HEK293T (cell line): ENCODE results near the gene SMPX.

Source experiments
- CTCF ChIA-PET: fragments of 350-600 bp; formaldehyde crosslinking; extraction: SDS; loops from one replicate; lab custom pipeline; 2021; ENCODE audit warnings: antibody characterized with exemption, inconsistent platforms; lab: Yijun Ruan, JAX
- POLR2A ChIA-PET: fragments of 350-600 bp; formaldehyde crosslinking; extraction: SDS; loops from one replicate; lab custom pipeline; 2020; ENCODE audit warnings: antibody characterized with exemption, inconsistent platforms; lab: Yijun Ruan, JAX
- DNase-seq: peaks from one replicate; pipeline ENCODE4 v3.0.0; 2012; ENCODE audit warnings: mixed read lengths; ENCODE audit errors: extremely low spot score
- ARNT ChIP-seq: fragments of 450-650 bp; IDR thresholded peaks from 2 replicates; pipeline ENCODE4 v1.6.1; 2017; ENCODE audit warnings: mild to moderate bottlenecking
- BHLHE40 ChIP-seq: fragments of 450-650 bp; IDR thresholded peaks from 2 replicates; pipeline ENCODE4 v1.6.1; 2016; ENCODE audit warnings: mild to moderate bottlenecking, moderate library complexity, borderline replicate concordance
- CTBP1 ChIP-seq: fragments of 450-650 bp; IDR thresholded peaks from 2 replicates; pipeline ENCODE4 v1.6.1; 2016; ENCODE audit warnings: borderline replicate concordance
- ELF4 ChIP-seq: fragments of 450-650 bp; IDR thresholded peaks from 2 replicates; pipeline ENCODE4 v1.6.1; 2017; ENCODE audit warnings: antibody characterized with exemption
- FOXA1 ChIP-seq: fragments of 450-650 bp; IDR thresholded peaks from 2 replicates; pipeline ENCODE4 v1.6.1; 2016; ENCODE audit warnings: mild to moderate bottlenecking
- FOXK2 ChIP-seq: fragments of 450-650 bp; IDR thresholded peaks from 2 replicates; pipeline ENCODE4 v1.6.1; 2016; ENCODE audit warnings: mild to moderate bottlenecking
- FOXM1 ChIP-seq: fragments of 450-650 bp; IDR thresholded peaks from 2 replicates; pipeline ENCODE4 v1.6.1; 2017; ENCODE audit warnings: mild to moderate bottlenecking, borderline replicate concordance
- HDGF ChIP-seq: fragments of 450-650 bp; IDR thresholded peaks from 2 replicates; pipeline ENCODE4 v1.6.1; 2017; ENCODE audit warnings: antibody characterized with exemption, borderline replicate concordance
- L3MBTL2 ChIP-seq: fragments of 450-650 bp; conservative IDR thresholded peaks from 2 replicates; pipeline ENCODE4 v1.6.1; 2016; ENCODE audit warnings: mild to moderate bottlenecking
- LEF1 ChIP-seq: fragments of 450-650 bp; IDR thresholded peaks from 2 replicates; pipeline ENCODE4 v1.6.1; 2017; ENCODE audit warnings: mild to moderate bottlenecking, borderline replicate concordance
- NFRKB ChIP-seq: fragments of 450-650 bp; IDR thresholded peaks from 2 replicates; pipeline ENCODE4 v1.6.1; 2016; ENCODE audit warnings: mild to moderate bottlenecking, moderate library complexity
- SP1 ChIP-seq: fragments of 450-650 bp; IDR thresholded peaks from 2 replicates; pipeline ENCODE4 v1.6.1; 2017
- SUZ12 ChIP-seq: fragments of 450-650 bp; IDR thresholded peaks from 2 replicates; pipeline ENCODE4 v1.6.1; 2016; ENCODE audit warnings: mild to moderate bottlenecking
- TARDBP ChIP-seq: fragments of 450-650 bp; IDR thresholded peaks from 2 replicates; pipeline ENCODE4 v1.6.1; 2016
- ZNF384 ChIP-seq: fragments of 450-650 bp; IDR thresholded peaks from 2 replicates; pipeline ENCODE4 v1.6.1; 2016
- TF ChIP-seq, protein P1 (sequence below): fragments of 450-650 bp; IDR thresholded peaks from 2 replicates; pipeline ENCODE4 v1.6.1; 2016

Gene SMPX

DNA sequence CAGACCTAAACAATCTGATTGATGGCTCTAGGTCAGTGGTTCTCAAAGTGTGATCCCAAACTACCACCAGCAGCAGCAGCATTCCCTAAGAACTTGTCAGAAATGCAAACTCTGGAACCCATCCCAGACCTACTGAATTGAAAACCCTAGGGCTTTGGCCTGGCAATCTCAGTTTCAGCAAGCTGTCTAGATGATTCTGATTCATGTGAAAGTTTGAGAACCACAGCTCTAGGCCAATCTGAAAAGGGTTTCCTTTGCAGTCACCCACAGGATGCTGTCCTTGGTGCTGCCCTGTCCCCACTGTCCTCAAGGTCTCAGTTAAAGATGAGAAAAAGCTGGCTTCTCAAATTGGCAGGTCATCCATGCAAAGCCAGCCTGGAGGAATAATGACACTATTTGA lies 34.8 kb downstream of the SMPX start:
- TF ChIP-seq CTBP1 (no peak), ELF4 (no peak)
- ChIA-PET POLR2A (no interaction called here), CTCF (no interaction called here)
- no peak for DNase-seq

DNA sequence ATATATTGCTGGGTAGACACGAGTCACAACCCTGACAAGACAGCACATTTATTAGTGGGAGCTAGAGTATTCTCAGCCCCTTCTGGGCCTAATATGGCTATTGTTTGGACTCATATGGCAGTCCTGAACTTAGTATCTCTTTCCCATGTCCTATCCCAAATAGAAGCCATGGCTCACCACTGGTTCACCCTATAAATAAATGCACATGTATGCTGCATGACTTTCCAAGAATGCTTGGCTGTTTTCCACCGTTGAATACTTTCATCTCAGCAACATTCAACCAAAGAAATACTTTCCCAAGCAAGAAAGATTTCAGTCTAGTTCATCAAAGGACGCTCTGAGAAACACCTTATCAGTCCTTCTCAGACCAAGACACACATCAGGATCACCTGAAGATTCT lies 36.7 kb downstream of the SMPX start:
- ChIA-PET CTCF (interaction anchor here (0.6 kb wide), 1 partner anchor 13 kb away, joined by 3 read pairs; no protein-coding TSS in a partner anchor), POLR2A (no interaction called here)
- no peak for DNase-seq
- TF ChIP-seq LEF1 (no peak), FOXK2 (no peak), ARNT (no peak), FOXM1 (no peak), SUZ12 (no peak), SP1 (no peak)
- TF ChIP-seq, protein P1, sequence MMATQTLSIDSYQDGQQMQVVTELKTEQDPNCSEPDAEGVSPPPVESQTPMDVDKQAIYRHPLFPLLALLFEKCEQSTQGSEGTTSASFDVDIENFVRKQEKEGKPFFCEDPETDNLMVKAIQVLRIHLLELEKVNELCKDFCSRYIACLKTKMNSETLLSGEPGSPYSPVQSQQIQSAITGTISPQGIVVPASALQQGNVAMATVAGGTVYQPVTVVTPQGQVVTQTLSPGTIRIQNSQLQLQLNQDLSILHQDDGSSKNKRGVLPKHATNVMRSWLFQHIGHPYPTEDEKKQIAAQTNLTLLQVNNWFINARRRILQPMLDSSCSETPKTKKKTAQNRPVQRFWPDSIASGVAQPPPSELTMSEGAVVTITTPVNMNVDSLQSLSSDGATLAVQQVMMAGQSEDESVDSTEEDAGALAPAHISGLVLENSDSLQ = no peak

DNA sequence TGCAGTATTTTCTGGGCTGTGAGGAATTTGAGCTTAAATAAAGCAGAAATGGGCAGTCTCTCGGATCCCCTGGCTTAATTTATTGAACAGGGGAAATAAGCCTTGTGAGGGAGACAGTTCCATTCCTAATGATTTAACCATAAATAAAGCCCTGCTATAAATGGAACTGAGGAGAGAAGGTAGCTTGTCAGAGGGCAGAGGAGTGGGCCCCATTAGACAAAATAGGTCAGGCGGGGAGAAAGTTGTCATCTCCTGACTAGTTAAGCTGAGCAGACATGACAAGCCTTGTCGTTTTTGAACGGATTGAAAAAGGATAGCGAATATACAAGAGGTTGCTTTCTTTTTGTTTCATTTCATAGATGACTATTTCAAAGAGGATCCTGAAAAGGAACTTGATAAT lies 39.3 kb downstream of the SMPX start:
- ChIA-PET CTCF (no interaction called here), POLR2A (no interaction called here)
- no peak for DNase-seq
- TF ChIP-seq FOXM1 (no peak), SUZ12 (no peak), LEF1 (no peak), FOXA1 (no peak), HDGF (no peak), ARNT (no peak), ELF4 (no peak), SP1 (no peak), NFRKB (no peak), ZNF384 (no peak), L3MBTL2 (no peak), BHLHE40 (no peak), TARDBP (no peak), FOXK2 (no peak)
- TF ChIP-seq, protein P1 = no peak

DNA sequence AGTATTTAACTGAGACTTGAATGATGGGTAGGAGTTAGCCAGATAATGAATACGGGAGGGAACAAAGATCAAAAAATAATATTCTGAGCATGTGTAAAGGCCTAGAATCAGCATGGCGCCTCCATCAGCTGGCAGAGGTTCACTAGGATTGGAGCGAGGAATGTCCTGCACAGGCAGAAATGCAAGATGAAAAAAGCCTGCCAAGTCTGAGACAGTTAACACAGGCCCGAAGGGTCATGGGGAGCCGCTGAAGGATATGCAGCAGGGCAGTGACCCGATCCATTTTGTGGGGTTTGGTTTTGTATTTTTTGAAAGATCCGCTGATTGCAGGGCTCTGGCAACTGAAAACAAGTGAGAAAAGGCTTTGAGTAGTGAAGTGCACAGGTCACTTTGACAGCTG lies 40.1 kb downstream of the SMPX start:
- no peak for TF ChIP-seq FOXM1
- TF ChIP-seq SUZ12 = no peak
- TF ChIP-seq, protein P1 = no peak
- no peak for TF ChIP-seq SP1
- no peak for TF ChIP-seq HDGF
- no peak for TF ChIP-seq ELF4
- no peak for TF ChIP-seq ARNT
- no peak for TF ChIP-seq NFRKB
- no peak for TF ChIP-seq FOXA1
- TF ChIP-seq ZNF384 = no peak
- TF ChIP-seq TARDBP = no peak
- TF ChIP-seq CTBP1 = no peak
- TF ChIP-seq BHLHE40 = no peak
- no peak for TF ChIP-seq L3MBTL2
- TF ChIP-seq LEF1 = no peak
- no peak for TF ChIP-seq FOXK2
- ChIA-PET POLR2A (no interaction called here), CTCF (no interaction called here)
- no peak for DNase-seq

DNA sequence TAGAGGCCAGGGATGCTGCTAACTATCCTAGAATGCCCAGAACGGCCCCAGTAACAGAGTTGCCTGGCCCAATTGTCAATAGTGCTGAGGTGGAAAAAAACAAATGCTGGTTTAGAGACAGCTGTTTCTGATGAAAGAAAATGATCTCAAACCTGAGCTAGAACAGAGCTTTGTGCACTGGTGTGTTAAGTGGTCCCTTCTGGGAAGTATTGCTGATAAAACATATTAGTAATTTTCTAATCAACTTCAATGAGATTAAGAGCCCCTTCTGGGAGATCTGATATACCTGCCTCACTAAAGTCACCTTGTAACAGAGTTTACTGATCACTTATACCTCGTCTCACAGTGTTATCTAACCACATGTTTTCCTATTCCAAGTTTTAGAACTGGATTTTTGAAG lies 42.1 kb downstream of the SMPX start:
- no peak for DNase-seq
- ChIA-PET POLR2A (no interaction called here), CTCF (interaction anchor here (0.7 kb wide), 1 partner anchor 1224 kb away, joined by 3 read pairs; no protein-coding TSS in a partner anchor)
- TF ChIP-seq TARDBP = no peak
- TF ChIP-seq HDGF = no peak
- no peak for TF ChIP-seq BHLHE40
- no peak for TF ChIP-seq L3MBTL2
- TF ChIP-seq, protein P1 = no peak
- no peak for TF ChIP-seq SUZ12
- TF ChIP-seq NFRKB = no peak
- no peak for TF ChIP-seq SP1

DNA sequence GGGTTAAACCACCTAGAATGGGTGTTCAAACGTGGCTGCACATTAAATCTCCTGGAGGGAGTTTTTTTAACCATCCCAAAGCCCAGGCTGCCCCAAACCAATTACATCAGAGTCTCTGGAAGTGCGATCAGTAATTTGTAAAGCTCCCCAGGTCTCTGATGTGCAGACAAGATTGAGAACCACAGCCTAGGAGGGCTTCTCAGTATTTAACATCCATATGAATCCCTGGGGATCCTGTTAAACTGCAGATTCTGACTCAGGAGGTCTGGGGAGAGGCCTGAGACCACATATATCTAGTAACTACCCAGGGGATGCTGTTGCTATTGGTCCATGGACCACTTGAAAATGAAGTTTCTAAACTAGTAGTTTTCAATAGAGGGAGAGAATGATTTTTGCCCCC lies 42.6 kb downstream of the SMPX start:
- no peak for DNase-seq
- CTCF ChIA-PET = interaction anchor here (0.7 kb wide), 1 partner anchor 1223 kb away, joined by 3 read pairs; no protein-coding TSS in a partner anchor
- TF ChIP-seq, protein P1 = no peak
- no peak for TF ChIP-seq SUZ12
- POLR2A ChIA-PET = no interaction called here
